GM12878 (cell line): ENCODE results near the gene SLC22A12. TPM values are rescaled to one million over a fixed set of nuclear protein-coding genes. Genes with fewer than 3 reads are reported as not detected.
A peak's percentile ranks its signal among the peaks of the same experiment; 100 is the strongest.

Experiments
- ATAC-seq: fragments of 200-7000 bp; cut with Tn5 transposase; 3 replicates; pipeline ENCODE4 v1.9.1; 2020; ENCODE audit warnings: mild to moderate bottlenecking, moderate library complexity
- BruUV-seq: library from RNA; stranded (reverse); fragments of 400-500 nt; replicated peaks from 2 replicates; lab custom pipeline; 2021; lab: Mats Ljungman, UMichigan
- CTCF ChIA-PET: fragments of 300-600 bp; sonication (Branson Sonifier 250); formaldehyde crosslinking; extraction: SDS; loops from one replicate; lab custom pipeline; 2021; ENCODE audit warnings: inconsistent platforms; lab: Yijun Ruan, JAX
- POLR2A ChIA-PET: fragments of 350-600 bp; formaldehyde crosslinking; extraction: SDS; loops from one replicate; lab custom pipeline; 2021; ENCODE audit warnings: inconsistent platforms; lab: Charles Lee
- RAD21 ChIA-PET: fragments of 300-600 bp; sonication (Branson Sonifier 250); formaldehyde crosslinking; loops from one replicate; lab custom pipeline; 2023; ENCODE audit warnings: antibody characterized with exemption; ENCODE audit not compliant: unreplicated experiment; lab: Charles Lee
- SMC1A ChIA-PET: fragments of 300-600 bp; sonication (Branson Sonifier 250); formaldehyde crosslinking; loops from one replicate; lab custom pipeline; 2023; ENCODE audit not compliant: unreplicated experiment, uncharacterized antibody; lab: Charles Lee
- DNase-seq: peaks from one replicate; pipeline ENCODE4 v3.0.0-alpha.2; 2011; ENCODE audit warnings: low read depth, low spot score
- FAIRE-seq: peaks from 3 replicates; lab custom pipeline; 2011; peaks lifted over from hg19 to GRCh38; lab: Jason Lieb, UNC
- H2AFZ ChIP-seq: 2 replicates; pipeline ENCODE4 v1.6.0; 2011; ENCODE audit warnings: low read depth, low read length, control low read depth; ENCODE audit not compliant: control insufficient read depth
- H3K27ac ChIP-seq: 2 replicates; pipeline ENCODE4 v1.5.1; 2011; ENCODE audit warnings: control low read depth; ENCODE audit not compliant: control insufficient read depth, insufficient read depth
- H3K27me3 ChIP-seq, 2 experiments: replicated peaks in 1 of 2; 2 replicates each; pipeline versions ENCODE4 v1.6.0 to v1.6.1; 2011; ENCODE audit warnings: low read length in 1 of 2; ENCODE audit not compliant: control insufficient read depth in 2 of 2, insufficient read depth in 2 of 2
- H3K36me3 ChIP-seq, 2 experiments: 2 replicates each; pipeline ENCODE4 v1.5.1; 2011; ENCODE audit warnings: low read length in 1 of 2; ENCODE audit not compliant: control insufficient read depth in 2 of 2, insufficient read depth in 2 of 2
- H3K4me1 ChIP-seq: 2 replicates; pipeline ENCODE4 v1.6.1; 2011; ENCODE audit warnings: mild to moderate bottlenecking, low read length, moderate library complexity, mixed read lengths; ENCODE audit not compliant: control insufficient read depth, insufficient read depth
- H3K4me2 ChIP-seq: 2 replicates; pipeline ENCODE4 v1.6.0; 2011; ENCODE audit warnings: control low read depth; ENCODE audit not compliant: control insufficient read depth, insufficient read depth
- H3K4me3 ChIP-seq: fragments of 200-600 bp; sonication (generic); 2 replicates; pipeline ENCODE4 v1.5.1; 2016
- H3K79me2 ChIP-seq: 2 replicates; pipeline ENCODE4 v1.6.0; 2011; ENCODE audit warnings: low read length; ENCODE audit not compliant: control insufficient read depth, insufficient read depth
- H3K9ac ChIP-seq: 2 replicates; pipeline ENCODE4 v1.8.0; 2011; ENCODE audit warnings: low read length, control low read depth, mixed read lengths; ENCODE audit not compliant: control insufficient read depth, insufficient read depth
- H3K9me3 ChIP-seq: replicated peaks from 3 replicates; pipeline ENCODE4 v1.5.1; 2011; ENCODE audit warnings: mild to moderate bottlenecking, low read length; ENCODE audit not compliant: control insufficient read depth, insufficient read depth
- H4K20me1 ChIP-seq: 2 replicates; pipeline ENCODE4 v1.6.0; 2011; ENCODE audit not compliant: control insufficient read depth, insufficient read depth
- ATF7 ChIP-seq: fragments of 450-650 bp; IDR thresholded peaks from 2 replicates; pipeline ENCODE4 v1.6.1; 2016; ENCODE audit warnings: low read depth, mild to moderate bottlenecking
- EZH2 ChIP-seq: IDR thresholded peaks from 2 replicates; pipeline ENCODE4 v1.6.1; 2012; ENCODE audit warnings: low read depth, mild to moderate bottlenecking, control low read depth, inconsistent platforms, low read length, borderline replicate concordance; ENCODE audit not compliant: control insufficient read depth
- NR2C1 ChIP-seq: fragments of 450-650 bp; IDR thresholded peaks from 2 replicates; pipeline ENCODE4 v1.6.1; 2017; ENCODE audit warnings: antibody characterized with exemption, mild to moderate bottlenecking, moderate library complexity
- NR2F1 ChIP-seq: fragments of 450-650 bp; conservative IDR thresholded peaks from 2 replicates; pipeline ENCODE4 v1.6.1; 2017; ENCODE audit warnings: mild to moderate bottlenecking
- RUNX3 ChIP-seq: IDR thresholded peaks from 2 replicates; pipeline ENCODE4 v1.6.1; 2012; ENCODE audit warnings: low read length, inconsistent platforms
- SKIL ChIP-seq: fragments of 450-650 bp; IDR thresholded peaks from 2 replicates; pipeline ENCODE4 v1.6.1; 2017; ENCODE audit warnings: mild to moderate bottlenecking, low read depth, inconsistent platforms; ENCODE audit not compliant: poor library complexity, severe bottlenecking
- SMC3 ChIP-seq: IDR thresholded peaks from 2 replicates; pipeline ENCODE4 v1.6.1; 2011; ENCODE audit warnings: low read length, improper control_type of control experiment, borderline replicate concordance
- SRF ChIP-seq, 2 experiments: IDR thresholded peaks; 2 replicates each; pipeline ENCODE4 v1.6.1; 2011; ENCODE audit warnings: low read depth in 2 of 2, low read length in 2 of 2, mild to moderate bottlenecking in 1 of 2, moderate library complexity in 1 of 2
- TAF1 ChIP-seq: IDR thresholded peaks from 2 replicates; pipeline ENCODE4 v1.6.1; 2011; ENCODE audit warnings: mild to moderate bottlenecking, low read depth, low read length, borderline replicate concordance
- ZNF687 ChIP-seq: fragments of 450-650 bp; IDR thresholded peaks from 2 replicates; pipeline ENCODE4 v1.6.1; 2017; ENCODE audit warnings: mild to moderate bottlenecking, moderate library complexity
- WGBS: methylation state at CpG from one replicate; pipeline ENCODE4 v1.1.6; 2016; ENCODE audit warnings: low lambda C conversion rate; ENCODE audit not compliant: insufficient replicate concordance, insufficient coverage; ENCODE audit errors: missing lambda C conversion rate; 5-methylcytosine and 5-hydroxymethylcytosine counted together
- in situ Hi-C: fragments of 300-500 bp; cut with MboI; formaldehyde crosslinking; loops from 9 replicates; pipeline ENCODE4 v1.14.3; 2018; ENCODE audit warnings: mixed read lengths
- intact Hi-C: fragments of 100-400 bp; cut with micrococcal nuclease; formaldehyde crosslinking; loops from one replicate; pipeline ENCODE4 v1.14.2; 2022; ENCODE audit not compliant: unreplicated experiment
- polyA plus RNA-seq, 11 experiments: library from polyadenylated mRNA; depleted of rRNA in 4 of 11; unstranded in 6 of 11; stranded (reverse) in 5 of 11; fragments of >200 nt; fragmentation: Nextera tagmentation in 4 of 11; fragmentation: Illumina TruSeq in 1 of 11; extraction: Ambion mirVana in 4 of 11; extraction: Trizol in 1 of 11; gene quantifications; 1 replicate in 1 of 11; 2 replicates in 10 of 11; pipeline versions ENCODE4 v1.2.1 to v1.2.3, GENCODE V29; 2011 to 2016; ENCODE audit warnings: inconsistent platforms in 2 of 11, missing spikeins in 2 of 11, low read depth in 1 of 11
- total RNA-seq, 4 experiments: library from RNA; depleted of rRNA in 3 of 4; stranded (reverse); fragments of >200 nt in 3 of 4; fragmentation: Illumina TruSeq in 1 of 4; extraction: Trizol in 1 of 4; gene quantifications; 2 replicates each; pipeline versions ENCODE4 v1.2.1 to v1.2.3, GENCODE V29; 2013 to 2021

The SLC22A12 gene
- total and polyA plus RNA-seq, 10 of the 15 experiments (the other 5 are each of a cell fraction or from before 2014, with no cell fraction given), result not detected

- ChIA-PET SMC1A (interaction anchor here (0.8 kb wide), 1 partner anchor 12 kb away, joined by 3 read pairs; no protein-coding TSS in a partner anchor), POLR2A (no interaction called here), RAD21 (interaction anchor here (1.3 kb wide), 1 partner anchor 9 kb away, joined by 3 read pairs; no protein-coding TSS in a partner anchor), CTCF (interaction anchor here (0.6 to 0.8 kb wide), 3 partner anchors 12 to 62 kb away, joined by 3 to 4 read pairs (median 3); no protein-coding TSS in a partner anchor)
- intact Hi-C loops (no loop called here), in situ Hi-C loops (no loop called here)
- Histone ChIP-seq H3K27me3 (no peaks in the 10 kb centered on the region), H3K79me2 (no peaks in the 10 kb centered on the region), H4K20me1 (no peaks in the 10 kb centered on the region), H3K4me1 (peaks cover 6% of the 10 kb centered on the region), H2AFZ (no peak overlapping the region), H3K27ac (no peak overlapping the region), H3K9me3 (no peaks in the 10 kb centered on the region), H3K36me3 (no peaks in the 10 kb centered on the region), H3K4me2 (no peak overlapping the region), H3K9ac (no peak overlapping the region)
- BruUV-seq, result no TSS peak
- ATAC-seq (no peak), FAIRE-seq (no peak)
- 12% methylated on average over 8 of the region's 9 CpGs for WGBS
- peak; percentile 61 for TF ChIP-seq NR2C1
- no peak for TF ChIP-seq RUNX3
- peak; percentile 53 for TF ChIP-seq NR2F1
- TF ChIP-seq, all 136 proteins: peak for 2
- DNase-seq, result no peak
- no peak overlapping the region for H3K4me3 ChIP-seq
Measured at GRCh38 chr11:64626637-64627036, 35.6 kb downstream of the SLC22A12 start.

- peaks cover 10% of the 10 kb centered on the region for H3K4me1 ChIP-seq
- H3K79me2 ChIP-seq, result no peaks in the 10 kb centered on the region
- intact Hi-C loops, result no loop called here
- 0% methylated on average over 4 of the region's 4 CpGs for WGBS
- no peak overlapping the region for H3K4me2 ChIP-seq
- H2AFZ ChIP-seq, result no peak overlapping the region
- no peak overlapping the region for H3K27ac ChIP-seq
- ATAC-seq (no peak), FAIRE-seq (no peak), DNase-seq (no peak)
- ChIA-PET RAD21 (no interaction called here), SMC1A (no interaction called here), CTCF (interaction anchor here (0.6 kb wide), 1 partner anchor 13 kb away, joined by 3 read pairs; no protein-coding TSS in a partner anchor), POLR2A (no interaction called here)
- no peak for TF ChIP-seq ATF7
- TF ChIP-seq TAF1, result no peak
- TF ChIP-seq SRF (IDR thresholded peaks at IDR 0.05; ENCODE audit: low read depth in 2 of 2, low read length in 2 of 2), result no peak
- TF ChIP-seq SKIL, result no peak
- no peak for TF ChIP-seq EZH2
- no peak for TF ChIP-seq SMC3
- TF ChIP-seq ZNF687, result no peak
- TF ChIP-seq NR2F1, result no peak
- BruUV-seq, result no TSS peak
- H3K27me3 ChIP-seq, result no peaks in the 10 kb centered on the region
- no peaks in the 10 kb centered on the region for H4K20me1 ChIP-seq
- in situ Hi-C loops, result no loop called here
- H3K36me3 ChIP-seq, result no peaks in the 10 kb centered on the region
- no peak overlapping the region for H3K4me3 ChIP-seq
- H3K9ac ChIP-seq, result no peak overlapping the region
- no peaks in the 10 kb centered on the region for H3K9me3 ChIP-seq
Measured at GRCh38 chr11:64627371-64627770, 36.4 kb downstream of the SLC22A12 start.
